ENCODE measurements around the gene ATP2B3.
"Not testable (repeated sequence)": the region's sequence is repeated elsewhere in the genome, so short reads cannot be mapped to it uniquely, and the experiment has no call there.

ATP2B3 gene

DNA sequence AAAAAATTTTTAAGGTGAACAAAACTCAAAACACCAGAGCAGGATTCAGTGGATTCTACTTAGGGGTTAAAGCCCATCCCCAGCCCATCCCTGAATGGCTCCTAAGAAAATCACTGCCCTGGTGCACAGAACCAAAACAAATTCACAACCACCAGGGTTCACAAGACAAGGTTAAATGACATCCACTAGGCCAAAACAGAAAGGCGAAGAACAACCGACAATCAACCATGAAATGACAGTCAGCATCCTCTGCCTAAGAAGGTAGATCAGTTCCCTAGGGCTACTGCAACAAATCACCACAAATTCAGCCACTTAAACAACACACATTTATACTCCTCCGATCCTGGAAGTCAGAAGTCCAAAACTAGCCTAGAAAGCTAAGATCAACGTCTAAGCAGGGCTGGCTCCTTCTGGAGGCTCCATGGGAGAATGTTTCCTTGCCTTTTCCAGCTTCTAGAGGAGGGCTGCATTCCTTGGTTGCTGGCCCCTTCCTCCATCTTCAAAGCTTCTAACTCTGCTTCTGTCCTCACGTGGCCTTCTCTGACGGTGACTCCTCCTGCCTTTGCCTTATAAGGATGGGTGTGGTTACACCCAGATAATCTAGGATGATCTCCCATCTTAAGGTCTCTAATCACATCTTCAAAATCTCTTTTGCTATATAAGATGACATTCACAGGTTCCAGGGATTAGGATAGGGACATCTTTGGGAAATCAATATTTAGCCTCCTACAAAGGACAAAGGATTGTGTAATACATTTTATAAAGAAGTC lies 79.7 kb downstream of the ATP2B3 start:
- DNase-seq: no peak

DNA sequence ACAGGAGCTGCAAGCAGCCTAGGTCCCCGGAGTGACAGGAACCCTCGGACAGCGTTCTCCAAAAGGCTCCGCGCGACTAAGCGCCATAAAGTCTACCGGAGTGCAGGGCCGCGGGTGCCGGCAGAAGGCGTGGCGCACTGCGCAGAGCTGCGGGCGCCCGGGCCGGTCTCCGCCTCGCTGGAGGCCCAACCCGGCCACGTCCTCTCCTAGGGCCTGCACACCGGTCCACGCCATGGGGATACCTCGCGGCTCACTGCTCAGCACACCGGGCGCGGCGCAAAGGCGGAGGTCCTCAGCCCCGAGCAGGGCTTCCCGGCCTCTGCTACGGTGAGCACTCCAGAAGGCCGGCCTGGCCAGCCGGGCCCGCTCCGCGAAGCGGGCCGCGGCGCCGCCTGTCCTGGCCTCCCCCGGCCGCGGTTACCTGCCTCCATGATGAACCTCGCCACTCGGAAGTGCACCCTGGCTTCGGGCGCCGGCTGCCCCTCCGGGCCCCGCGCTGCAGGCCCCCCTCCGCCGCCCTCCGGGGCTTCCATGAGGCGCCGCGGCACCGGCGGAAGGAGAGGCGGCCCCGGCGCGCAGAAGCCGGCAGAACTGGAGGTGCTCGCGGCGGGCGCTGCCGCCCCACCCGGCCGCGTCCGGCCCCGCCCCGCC lies 81.2 kb downstream of the ATP2B3 start, which contains the start of gene CCNQ:
TSS of gene CCNQ (minus strand) at position 599 of the 651 bp plus-strand sequence. CDS start at position 533, 66 bp downstream.
- no peak for DNase-seq

DNA sequence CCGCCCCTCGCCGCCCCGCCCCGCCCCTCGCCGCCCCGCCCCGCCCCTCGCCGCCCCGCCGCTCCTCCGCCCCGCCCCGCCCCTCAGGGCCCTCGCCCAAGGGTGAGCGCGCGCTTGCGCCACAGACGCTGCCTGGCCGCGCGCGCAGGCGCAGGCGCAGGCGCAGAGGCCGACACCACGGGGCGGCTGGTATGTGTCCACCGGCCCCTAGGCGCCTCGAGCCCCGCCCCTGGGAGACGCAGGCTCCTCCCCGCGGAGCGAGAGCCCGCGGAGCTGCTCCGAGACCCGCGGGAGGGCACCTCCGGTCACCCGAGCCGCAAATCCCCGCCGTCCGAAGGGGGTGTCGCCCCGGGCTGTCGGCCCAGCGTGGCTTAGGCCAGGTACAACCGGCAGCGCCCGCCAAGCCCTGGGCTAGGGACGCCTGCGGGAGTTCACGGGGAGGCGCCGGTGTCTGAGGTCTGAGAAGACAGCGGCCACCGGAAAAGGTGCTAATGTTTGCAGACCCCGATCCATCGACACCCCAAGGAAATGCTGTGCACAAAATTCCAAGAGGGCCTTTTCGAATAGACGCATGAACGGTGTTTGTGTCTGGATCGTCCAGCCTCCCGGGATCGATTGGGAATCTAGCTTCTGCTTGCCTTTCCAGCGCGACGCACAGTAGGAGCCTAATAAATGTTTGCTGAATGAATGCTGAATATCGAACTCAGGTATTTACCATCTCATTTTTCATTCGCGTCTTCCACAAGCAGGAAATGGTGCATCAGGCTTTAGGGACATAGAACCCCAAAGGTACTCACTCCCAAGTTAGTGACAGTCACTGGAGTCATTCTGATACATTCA lies 82.0 kb downstream of the ATP2B3 start:
- DNase-seq: peak; percentile 43

DNA sequence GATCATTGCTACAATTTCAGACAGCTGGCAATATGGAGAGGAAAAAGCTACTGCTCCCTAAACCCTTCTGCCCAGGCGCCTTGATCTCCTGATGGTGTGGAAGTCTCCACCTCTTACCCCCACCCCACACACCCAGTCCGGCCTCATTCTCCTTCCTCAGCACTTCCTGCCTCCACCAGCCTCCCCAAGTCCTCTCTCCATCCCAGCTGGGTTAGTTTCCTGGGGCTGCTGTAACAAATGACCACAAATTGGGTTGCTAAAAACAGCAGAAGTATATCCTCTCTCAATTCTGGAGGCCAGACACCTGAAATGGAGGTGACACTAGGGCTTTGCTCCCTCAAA lies 82.6 kb downstream of the ATP2B3 start:
- peak; percentile 1 for DNase-seq

DNA sequence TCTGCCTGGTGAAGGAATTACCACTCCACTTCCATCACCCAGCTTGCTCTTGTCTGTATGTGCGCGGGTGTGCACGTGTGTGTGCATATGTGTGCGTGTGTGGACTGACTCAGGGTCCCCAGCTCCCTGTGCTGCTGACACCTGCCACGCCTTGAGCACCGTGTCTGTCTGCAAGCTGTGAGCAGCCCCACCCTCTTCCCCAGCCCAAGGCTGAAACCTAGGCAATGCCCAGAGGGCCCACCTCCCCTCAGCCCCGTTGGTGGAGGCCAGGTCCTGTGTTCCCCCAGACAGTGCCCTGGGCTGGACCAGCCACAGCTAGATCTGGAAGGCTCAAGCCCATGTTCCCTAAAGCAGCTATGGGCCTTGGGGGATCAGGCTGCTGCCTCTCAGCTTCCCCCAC lies 83.5 kb downstream of the ATP2B3 start:
- no peak for DNase-seq

DNA sequence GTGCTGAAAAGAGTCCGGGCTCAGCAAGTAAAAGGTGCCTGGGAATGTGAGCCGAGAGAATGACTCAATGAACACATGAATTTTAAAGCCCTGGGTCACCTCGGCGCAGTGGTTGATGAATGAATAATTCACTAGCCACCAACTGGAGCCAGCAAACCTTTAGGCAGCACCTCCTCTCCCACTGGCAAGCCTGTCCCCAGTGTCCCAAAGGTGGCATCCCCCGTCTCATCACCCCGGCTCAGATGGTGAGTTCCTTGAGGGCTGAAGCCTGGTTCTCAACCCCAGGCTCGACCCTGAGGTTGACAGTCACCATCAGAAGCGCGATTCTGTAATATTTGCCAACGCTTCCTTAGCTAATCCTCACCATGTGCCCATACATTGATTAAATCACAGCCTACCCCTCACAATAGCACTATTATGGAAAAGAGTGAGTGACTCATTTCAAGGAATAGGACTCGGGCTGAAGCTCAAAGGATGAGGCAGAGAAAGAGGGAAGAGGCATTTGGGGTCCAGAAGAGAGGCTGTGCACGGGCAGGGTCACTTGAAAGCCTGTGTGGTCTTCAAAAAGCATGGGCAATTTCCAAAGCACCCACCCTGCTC lies 84.2 kb downstream of the ATP2B3 start:
- no peak for DNase-seq

DNA sequence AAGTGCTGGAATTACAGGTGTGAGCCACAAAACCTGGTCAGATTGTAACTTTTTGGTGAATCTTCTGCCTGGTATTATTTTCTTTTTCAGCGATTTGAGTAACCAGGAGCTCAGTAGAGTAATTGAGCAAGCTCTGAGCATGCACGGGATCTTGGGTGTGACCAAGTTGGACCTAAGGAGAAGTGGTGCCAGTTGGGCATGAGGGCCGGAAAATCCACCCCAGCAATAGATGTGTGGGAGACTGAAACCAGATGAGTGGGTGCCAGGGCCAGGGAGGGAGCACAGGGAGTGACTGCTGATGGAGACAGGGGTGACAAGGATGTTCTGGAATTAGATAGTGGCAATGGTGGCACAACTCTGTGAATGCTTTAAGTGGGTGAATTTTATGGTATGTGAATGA lies 85.2 kb downstream of the ATP2B3 start:
- DNase-seq: no peak

DNA sequence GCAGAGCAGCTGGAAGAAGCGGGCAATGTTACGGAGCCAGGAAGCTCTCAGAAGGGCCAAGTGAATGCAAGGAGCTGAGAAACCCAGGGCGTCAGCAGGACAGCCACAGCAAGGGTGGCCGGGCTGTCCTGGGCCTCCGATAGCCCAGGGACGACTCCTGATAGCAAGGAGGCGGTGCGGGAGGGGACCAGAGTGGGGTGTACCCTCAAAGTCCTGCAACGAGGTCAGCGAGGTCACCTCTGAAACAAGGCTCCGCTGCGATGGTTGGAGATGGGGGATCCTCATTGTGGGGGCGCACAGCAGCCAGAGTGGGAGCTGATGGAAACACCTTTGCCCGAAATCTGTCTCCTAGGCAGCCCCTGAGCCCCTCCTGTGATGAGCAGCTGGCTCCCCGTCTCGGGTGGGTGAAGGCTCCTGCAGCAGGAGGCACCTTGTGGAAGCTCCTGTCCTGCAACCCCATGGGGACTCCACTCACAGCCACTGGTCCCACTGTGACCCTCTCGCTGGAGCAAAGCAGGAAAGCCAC lies 85.8 kb downstream of the ATP2B3 start:
- DNase-seq: no peak

DNA sequence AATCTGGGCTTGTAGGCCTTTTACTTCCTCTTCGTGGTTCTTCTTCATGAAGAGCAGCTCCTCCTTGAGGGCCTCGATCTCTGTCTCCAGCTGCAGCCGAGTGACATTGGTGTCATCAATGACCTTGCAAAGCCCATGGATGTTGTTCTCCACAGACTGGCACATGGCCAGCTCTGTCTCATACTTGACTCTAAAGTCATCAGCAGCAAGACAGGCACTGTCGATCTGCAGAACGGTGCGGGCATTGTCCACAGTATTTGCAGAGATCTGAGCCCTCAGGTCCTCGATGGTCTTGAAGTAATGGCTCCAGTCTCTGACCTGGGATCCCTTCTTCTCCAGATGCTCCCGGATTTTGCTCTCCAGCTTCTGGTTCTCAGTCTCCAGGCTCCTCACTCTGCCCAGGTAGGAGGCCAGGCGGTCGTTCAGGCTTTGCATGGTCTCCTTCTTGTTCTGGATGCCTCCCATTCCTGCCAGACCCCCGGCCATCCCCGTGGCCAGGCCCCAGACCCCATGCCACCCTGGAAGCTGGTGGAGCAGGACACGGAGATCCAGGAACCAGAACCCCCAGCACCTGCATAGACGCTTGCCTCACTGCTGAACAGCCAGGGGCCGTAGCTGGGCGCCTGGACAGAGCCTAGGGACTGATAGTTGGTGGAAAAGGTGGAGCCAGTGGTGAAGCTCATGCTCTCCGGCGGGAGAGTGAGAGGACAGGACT lies 87.4 kb downstream of the ATP2B3 start:
- DNase-seq: not testable (repeated sequence)

DNA sequence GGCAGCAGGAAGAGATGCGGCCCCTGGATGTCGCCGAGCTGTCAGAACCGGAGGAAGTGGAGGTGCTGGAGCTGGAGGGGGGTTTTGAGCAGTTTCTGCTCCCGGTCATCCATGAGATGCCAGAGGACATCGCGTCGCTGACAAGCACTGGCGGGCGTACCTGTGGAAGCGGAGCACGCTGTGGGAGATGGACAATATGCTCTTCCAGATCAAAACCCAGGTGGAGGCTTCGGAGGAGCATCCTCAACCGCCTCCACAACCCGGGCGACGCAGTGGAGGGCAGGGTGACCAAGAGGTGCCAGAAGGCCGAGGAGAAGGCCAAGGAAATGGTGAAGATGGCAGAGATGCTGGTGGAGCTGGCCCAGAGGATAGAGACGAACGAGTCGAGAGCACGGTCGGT lies 89.1 kb downstream of the ATP2B3 start:
- DNase-seq: no peak

DNA sequence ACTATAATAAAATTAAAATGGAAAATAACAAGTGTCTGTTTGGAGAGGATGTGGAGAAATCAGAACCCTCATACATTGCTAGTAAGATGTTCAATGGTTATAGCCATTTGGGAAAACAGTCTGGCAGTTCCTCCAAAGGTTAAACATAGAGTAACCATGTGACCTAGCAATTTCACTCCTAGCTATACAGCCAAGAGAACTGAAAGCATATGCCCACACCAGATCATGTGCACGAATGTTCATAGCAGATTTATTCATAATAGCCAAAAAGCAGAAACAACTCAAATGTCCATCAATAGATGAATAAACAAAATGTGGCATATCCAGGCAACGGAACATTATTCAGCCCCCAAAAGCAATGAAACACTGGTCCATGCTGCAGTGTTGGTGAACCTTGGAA lies 90.9 kb downstream of the ATP2B3 start:
- DNase-seq: no peak

DNA sequence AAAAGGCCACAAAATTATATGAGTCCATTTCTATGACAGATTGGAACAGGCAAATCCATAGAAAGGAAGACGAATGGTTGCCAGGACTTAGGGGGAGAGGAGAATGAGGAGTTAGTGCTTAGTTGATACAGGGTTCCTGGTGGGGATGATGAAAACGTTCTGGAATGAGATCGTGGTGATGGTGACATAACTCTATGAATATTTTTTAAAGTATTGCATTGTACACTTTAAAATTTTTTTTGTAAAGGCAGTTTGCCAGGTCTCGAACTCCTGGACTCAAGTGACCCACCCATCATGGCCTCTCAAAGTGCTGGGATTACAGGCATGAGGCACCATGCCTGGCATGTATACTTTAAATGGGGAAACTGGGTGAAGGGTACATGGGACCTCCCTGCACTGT lies 91.4 kb downstream of the ATP2B3 start:
- no peak for DNase-seq

DNA sequence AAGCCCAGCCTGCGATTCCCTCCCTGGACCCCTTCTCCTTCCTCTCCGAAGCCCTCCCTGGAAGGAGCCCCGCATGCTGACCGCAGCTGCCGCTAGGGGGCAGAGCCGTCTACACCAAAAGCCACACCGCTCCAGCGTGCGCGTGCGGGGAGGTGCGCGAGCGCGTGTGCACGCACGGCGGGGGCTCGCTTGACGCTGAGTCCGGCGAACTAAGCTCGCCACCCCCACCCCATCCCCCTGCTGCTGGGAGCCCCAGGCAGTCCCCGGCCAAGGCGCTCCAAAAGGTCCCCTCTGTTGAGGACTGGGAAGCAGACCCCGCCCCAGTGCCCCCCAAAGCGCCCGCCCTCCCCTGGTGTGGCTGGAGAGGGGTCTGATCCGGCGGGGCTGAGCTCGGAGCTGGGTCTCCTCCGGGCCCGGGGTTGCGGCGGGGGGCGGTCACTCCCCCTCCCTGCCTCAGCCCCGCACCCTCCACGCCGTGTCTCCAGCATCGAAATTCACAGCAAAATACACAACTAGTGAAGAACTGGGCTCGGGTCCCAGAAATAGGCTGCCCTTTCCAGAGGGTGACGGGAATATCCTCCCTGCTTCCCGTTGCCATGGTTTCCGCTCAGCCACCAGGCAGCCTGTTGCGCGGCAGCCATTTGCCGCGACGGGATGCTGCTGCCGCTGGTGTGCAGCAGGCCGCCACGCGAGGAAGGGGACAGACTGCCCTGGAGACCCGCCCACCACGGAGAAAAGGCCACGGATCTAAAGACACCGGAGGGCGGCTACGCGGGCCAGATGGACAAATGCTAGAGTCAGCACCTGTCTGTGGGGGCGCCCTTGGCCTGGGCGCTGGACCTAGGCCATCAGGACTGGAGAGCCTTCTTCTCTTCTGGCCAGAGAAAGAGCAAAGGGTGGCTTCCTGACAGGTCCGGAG lies 92.7 kb downstream of the ATP2B3 start:
- peak; percentile 0 for DNase-seq

DNA sequence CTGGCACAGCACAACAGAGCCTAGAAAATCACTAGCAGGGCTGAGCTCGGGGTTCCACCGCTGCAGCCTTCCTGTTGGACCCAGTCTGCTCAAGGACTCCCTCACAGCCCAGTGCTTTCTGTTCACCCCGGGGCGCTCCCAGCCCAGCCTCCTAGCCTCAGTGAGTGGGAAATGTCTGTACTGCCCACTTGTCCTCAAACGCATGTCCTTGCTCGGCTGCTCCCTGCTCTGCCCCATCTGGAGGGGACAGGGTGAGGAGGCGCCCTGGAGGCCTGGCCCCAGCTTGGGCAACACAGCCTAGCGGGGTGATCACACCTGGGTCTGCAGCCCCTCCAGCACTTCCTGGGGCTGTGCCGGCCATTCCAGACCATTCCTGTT lies 93.4 kb downstream of the ATP2B3 start:
- no peak for DNase-seq

DNA sequence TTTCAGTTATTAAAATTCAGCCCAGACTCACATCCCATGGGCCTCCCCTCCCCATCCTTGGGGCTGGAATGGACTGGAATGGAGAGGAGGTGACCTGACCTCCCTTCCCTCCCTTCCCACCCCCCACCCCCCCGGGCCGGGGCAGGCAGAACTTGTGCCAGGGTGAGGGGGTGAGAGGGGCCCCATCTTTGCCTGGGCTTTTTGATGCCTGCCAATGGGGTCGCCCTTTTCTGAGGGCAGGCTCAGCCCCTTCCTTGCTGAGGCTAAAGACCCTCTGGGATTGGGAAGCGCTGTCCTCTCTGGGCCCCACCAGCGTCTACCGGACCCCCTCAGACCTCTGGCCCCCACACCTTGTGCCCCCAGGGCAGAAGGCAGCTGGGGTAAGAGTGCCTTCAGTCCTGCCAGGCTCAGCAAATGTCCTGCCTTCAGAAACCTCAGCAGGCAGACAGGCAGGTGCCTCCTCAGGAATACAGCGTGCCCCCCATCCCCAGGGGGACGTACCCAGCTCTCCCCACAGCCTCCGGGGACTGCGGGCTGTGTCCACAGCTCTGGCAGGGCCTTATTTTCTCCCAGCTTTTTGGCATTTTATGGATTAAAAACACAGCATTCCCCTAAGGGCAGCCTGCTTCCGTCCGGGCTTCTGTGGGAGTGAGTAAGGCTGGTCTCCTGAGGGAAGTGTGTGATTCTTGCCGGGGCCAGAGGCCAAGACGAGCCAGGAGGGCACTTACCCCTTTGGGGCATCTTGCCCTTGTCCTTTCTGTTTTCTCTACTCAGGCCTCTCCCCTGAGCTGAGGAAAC lies 94.1 kb downstream of the ATP2B3 start:
- no peak for DNase-seq

DNA sequence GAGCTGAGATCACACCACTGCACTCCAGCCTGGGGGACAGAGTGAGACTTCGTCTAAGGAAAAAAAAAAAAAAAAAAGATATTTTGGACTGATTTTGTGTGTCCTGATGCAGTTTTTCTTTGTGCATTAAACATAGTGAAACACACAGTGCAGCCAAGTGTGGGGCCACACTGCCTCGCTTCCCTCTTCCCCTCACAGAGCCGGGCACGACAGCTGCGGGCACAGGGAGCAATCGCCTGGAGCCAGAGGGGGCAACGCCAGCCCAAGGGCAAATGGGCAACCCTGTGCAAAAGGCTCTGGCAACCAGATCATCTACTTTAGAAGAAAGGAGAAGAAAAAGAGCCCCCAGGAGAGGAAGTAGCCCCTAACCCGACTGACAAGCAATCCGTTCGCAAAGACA lies 95.0 kb downstream of the ATP2B3 start:
- DNase-seq: no peak

DNA sequence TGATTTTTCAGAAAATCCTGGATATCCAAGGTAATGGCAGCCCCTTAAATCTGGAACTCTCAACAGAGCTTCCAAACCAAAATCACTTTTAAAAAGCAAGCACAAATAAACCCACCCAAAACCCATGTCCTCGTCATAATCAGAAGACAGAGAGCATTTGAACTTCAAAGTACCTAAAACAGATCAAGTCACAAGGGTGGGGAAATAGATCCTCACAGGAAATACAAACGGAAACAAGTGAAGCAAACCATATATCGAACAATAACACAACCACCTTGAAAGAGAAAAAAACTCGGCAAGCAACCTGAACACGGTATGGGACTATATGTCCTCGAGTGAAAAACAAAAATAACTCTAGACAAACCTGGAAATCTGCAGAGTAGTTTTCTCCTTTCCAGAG lies 97.4 kb downstream of the ATP2B3 start:
- DNase-seq: no peak

DNA sequence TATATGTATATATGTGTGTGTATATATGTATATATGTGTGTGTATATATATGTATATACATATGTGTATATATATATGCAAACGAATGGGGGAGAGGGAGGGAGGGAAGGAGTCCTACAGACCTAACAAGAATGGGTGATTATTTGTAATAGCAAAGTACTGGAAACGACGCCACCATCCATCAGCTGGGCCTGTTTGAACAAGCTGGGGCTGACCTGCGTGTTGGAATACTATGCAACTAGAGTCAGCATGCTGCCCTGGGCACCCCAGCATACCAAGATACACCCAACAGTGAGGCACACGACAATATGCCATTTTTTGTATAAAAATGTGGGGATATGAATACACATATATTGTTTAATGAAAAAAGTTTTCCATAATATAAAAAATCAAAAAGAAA lies 103.1 kb downstream of the ATP2B3 start:
- DNase-seq: no peak

DNA sequence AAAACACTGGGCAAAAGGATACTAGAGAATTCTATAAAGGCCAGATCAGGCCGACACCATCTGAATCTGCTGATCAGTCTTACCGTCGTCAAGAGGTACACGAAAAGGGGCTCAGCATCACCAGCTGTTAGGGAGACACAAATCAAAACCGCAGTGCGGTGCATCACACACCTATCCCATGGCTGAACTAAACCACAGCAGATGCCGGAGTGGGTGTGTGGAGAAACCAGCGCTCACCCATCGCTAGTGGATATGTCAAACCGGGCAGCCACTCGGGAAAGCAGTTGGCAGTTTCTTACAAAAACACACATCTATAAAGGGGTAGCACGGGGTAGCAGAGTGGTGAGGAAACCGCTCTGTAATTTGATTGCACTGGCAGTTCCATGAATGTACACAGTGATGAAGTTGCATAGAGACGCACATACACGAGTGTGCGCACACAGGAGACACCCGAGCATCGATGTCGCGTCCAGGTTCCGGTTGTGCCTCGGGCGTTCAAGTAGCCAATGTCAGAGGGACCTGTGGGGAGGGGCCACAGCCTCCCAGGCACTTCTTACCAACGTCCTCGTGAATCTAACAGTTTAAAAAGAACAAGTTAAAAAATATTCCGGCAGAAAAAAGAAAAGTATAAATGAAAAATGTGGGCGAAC lies 104.6 kb downstream of the ATP2B3 start:
- no peak for DNase-seq

All from GF-D8 (cell line).